Cardiac fibroblast (primary cell): ENCODE data around the gene ARHGEF6.
"Not testable (repeated sequence)": the region's sequence is repeated elsewhere in the genome, so short reads cannot be mapped to it uniquely, and the experiment has no call there.

Source experiments
- DNase-seq, 2 donors: peaks; one replicate each; pipeline versions ENCODE4 v3.0.0 to v3.0.0-alpha.2; 2010; ENCODE audit warnings: low read depth in 2 of 2
- H3K4me3 ChIP-seq, 2 donors: replicated peaks in 1 of 2; 1 replicate in 1 of 2; 2 replicates in 1 of 2; pipeline ENCODE4 v1.5.1; 2011; ENCODE audit warnings: low read depth in 2 of 2, low read length in 2 of 2, mild to moderate bottlenecking in 2 of 2, moderate library complexity in 1 of 2
- TF ChIP-seq, protein P1 (sequence below): IDR thresholded peaks from one replicate; pipeline ENCODE4 v1.5.1; 2011; ENCODE audit warnings: low read depth, mild to moderate bottlenecking, low read length, inconsistent platforms

The ARHGEF6 gene

DNA sequence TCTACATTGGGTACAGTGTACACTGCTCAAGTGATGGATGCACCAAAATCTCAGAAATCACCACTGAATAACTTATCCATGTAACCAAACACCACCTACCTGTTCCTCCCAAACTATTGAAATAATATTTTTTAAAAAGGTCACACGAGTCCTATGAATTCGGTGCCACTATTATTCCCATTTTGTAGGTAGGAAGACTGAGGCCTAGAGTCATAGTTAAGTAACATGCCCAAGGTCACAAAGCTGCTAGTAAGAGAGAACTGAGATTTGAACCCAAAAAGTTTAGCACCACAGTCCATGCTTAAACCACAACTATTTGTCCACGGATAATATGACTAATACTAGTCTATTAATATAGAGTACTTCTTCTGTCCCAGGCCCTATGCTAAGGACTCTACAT lies 2.7 kb downstream of the ARHGEF6 start:
- H3K4me3 ChIP-seq = no peak overlapping the region
- TF ChIP-seq, protein P1, sequence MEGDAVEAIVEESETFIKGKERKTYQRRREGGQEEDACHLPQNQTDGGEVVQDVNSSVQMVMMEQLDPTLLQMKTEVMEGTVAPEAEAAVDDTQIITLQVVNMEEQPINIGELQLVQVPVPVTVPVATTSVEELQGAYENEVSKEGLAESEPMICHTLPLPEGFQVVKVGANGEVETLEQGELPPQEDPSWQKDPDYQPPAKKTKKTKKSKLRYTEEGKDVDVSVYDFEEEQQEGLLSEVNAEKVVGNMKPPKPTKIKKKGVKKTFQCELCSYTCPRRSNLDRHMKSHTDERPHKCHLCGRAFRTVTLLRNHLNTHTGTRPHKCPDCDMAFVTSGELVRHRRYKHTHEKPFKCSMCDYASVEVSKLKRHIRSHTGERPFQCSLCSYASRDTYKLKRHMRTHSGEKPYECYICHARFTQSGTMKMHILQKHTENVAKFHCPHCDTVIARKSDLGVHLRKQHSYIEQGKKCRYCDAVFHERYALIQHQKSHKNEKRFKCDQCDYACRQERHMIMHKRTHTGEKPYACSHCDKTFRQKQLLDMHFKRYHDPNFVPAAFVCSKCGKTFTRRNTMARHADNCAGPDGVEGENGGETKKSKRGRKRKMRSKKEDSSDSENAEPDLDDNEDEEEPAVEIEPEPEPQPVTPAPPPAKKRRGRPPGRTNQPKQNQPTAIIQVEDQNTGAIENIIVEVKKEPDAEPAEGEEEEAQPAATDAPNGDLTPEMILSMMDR = no peak
- peak in 1 of 2 donors; percentile 2 for DNase-seq

DNA sequence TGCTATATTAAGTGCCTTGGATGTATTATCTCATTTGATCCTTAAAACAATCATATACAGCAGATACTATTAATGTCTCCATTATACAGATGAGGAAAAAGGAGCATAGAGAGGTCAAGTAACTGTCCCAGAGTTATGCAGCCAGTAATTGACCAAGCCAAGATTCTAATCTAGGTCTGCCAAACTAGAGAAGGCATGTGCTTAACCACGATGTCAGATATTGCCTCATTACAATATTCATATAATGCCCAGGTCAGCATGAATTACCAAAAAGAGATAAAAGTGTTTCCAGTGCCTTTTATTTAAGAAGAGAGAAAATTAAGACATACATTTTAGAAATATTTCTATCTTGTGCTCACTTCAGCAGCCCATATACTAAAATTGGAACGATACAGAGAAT lies 7.1 kb downstream of the ARHGEF6 start:
- no peak for DNase-seq
- TF ChIP-seq, protein P1 = no peak
- no peak overlapping the region for H3K4me3 ChIP-seq

DNA sequence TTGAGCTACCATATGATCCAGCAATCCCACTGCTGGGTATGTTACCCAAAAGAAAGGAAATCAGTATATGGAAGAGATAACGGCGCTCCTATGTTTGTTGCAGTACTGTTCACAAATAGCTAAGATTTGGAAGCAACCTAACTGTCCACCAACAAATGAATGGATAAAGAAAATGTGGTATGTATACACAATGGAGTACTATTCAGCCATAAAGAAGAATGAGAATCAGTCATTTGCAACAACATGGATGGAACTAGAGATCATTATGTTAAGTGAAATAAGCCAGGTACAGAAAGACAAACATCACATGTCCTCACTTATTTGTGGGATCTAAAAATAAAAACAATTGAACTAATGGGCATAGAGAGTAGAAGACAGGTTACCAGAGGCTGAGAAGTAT lies 8.9 kb downstream of the ARHGEF6 start:
- not testable (repeated sequence) for DNase-seq

DNA sequence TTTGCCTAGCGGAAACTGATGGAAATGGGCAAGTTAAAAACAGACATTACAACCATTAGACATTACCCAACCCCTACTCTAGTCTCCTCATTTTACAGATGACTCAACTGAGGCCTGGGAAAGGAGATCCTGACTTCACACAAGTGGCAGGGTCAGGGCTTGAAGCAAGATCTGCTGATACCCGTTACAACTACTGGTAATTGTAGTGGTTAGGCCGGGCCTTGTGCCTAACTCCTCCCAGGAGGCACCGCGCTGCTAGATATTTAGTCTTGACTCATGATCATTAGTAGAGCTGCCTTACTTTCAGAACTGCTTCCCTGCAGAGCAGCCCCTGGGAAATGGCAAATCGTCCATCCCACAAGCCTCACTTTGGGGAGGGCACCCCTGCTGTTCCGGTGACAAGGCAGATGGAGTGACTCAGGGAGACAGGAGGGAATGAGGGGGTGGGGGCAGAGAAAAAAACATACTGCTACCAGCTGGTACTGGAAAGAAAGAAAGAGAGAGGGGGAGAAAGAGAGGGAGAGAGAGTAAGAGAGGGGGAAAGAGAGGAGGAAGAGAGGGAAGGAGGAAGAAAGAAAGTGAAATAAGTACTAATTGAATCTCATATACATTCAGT lies 12.2 kb downstream of the ARHGEF6 start:
- DNase-seq = peak; percentile 82 to 92
- no peak overlapping the region for H3K4me3 ChIP-seq

More for the DNA sequence above, 8.9 kb downstream of the ARHGEF6 start:
- H3K4me3 ChIP-seq = not testable (repeated sequence)

DNA sequence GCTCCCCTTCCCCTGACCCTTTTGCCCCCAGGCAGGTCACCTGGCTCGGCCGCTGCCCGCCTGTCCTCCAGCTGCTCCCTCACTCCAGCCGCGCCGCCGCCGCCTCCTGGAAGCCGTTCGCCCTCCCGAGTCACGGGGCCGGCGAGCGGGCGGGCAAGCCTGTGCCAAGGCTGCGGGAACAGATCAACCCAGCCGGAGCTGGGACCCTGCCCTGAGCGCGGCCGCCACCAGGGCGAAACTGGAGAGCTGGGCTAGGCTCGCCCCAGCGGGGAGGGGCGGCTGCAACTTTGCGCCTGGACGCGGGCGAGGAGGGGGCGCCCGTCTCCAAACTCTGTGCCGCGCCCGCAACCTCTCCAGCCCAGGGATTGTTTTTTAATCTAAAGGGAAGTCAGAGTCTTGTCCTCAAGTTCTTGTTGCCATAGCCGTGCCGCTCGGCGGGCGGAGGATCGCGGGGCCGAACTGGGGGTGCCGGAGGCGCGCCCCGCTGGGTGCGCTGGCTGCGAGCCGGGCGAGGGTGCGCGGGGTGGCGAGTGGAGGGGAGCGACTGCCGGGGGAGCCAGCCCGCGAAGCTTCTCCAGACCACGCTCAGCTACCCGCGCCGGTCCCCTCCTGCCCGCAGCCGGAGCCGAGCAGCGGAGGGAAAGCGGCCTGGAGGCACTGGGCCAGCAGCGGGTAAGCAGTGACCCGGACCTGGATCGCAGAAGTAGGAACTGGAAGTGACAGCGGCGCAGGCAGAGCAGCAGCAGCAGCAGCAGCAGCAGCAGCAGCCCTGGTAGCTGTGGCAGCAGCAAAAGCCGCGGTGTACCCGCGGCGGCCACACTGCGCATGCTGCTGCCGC lies 13.4 kb downstream of the ARHGEF6 start:
- H3K4me3 ChIP-seq = peak overlapping the region; percentile 50 to 54
- TF ChIP-seq, protein P1 = peak; percentile 15
- peak; percentile 56 to 66 for DNase-seq

More for the DNA sequence above, 12.2 kb downstream of the ARHGEF6 start:
- TF ChIP-seq, protein P1 = no peak

DNA sequence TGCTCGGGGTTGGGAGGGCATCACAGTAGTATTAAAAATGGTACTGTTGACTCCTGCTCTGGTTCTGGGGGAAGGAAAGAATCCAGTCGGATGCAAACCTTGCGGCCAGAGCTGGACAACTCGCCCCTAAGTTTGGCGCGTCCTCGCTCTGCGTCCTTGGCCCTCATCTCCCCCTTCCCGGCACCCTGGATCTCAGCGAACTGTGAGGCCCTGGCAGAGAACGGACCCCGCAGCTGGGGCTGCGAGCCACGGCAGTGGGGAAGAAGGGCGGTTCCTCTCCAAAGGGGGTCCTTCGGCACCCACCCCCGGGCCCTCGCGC lies 14.0 kb downstream of the ARHGEF6 start:
- TF ChIP-seq, protein P1 = no peak
- no peak for DNase-seq
- peak overlapping the region; percentile 50 to 54 for H3K4me3 ChIP-seq

DNA sequence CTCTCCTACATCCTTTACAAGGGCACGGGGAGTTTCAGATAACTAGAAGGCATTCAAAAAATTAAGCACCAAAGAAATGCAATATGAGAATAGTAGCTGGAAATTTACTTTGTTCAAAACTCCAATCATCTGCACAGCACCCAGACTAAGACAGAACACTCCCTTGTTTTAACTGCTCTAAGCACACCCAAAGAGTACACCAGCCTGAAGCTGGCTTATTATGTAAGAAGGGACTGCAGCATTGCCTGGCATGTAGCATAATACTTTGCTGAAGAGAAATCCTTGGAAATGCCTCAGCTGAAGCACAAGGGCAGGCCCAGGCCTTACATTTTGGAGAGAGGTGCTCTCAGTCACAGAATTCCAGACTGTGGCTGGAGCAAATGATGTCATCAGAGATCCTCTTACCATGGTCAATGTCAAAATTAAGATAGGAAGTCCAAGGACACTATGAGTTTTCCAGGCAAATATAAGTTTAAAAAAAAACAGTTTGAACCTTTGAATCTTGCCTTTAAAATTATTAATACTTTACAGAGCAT lies 14.8 kb downstream of the ARHGEF6 start:
- H3K4me3 ChIP-seq = no peak overlapping the region

More for the DNA sequence above, 14.8 kb downstream of the ARHGEF6 start:
- TF ChIP-seq, protein P1 = no peak
- DNase-seq = peak in 1 of 2 donors; percentile 7
